ENCODE data around the gene TEAD1.

The TEAD1 gene

GRCh38 chr11:12768726-12769673, 94.8 kb downstream of the TEAD1 start:
- H3K4me3 ChIP-seq (ENCODE audit: low read length): no peak overlapping the region
- no peak for TF ChIP-seq CTCF (conservative IDR thresholded peaks at IDR 0.05; ENCODE audit: low read length)
- DNase-seq (ENCODE audit: low read depth): no peak

- DNase-seq (ENCODE audit: low read depth): peak; percentile 89
- TF ChIP-seq CTCF (conservative IDR thresholded peaks at IDR 0.05; ENCODE audit: low read length): no peak
- H3K4me3 ChIP-seq (ENCODE audit: low read length): no peak overlapping the region
Observed at GRCh38 chr11:12769834-12770345, 95.7 kb downstream of the TEAD1 start.

GRCh38 chr11:12770435-12770834, 96.2 kb downstream of the TEAD1 start:
- H3K4me3 ChIP-seq (ENCODE audit: low read length): no peak overlapping the region
- DNase-seq (ENCODE audit: low read depth): no peak
- no peak for TF ChIP-seq CTCF (conservative IDR thresholded peaks at IDR 0.05; ENCODE audit: low read length)

GRCh38 chr11:12770966-12771597, 96.9 kb downstream of the TEAD1 start:
- H3K4me3 ChIP-seq (ENCODE audit: low read length): no peak overlapping the region
- no peak for TF ChIP-seq CTCF (conservative IDR thresholded peaks at IDR 0.05; ENCODE audit: low read length)
- DNase-seq (ENCODE audit: low read depth): no peak

GRCh38 chr11:12771875-12772274, 97.7 kb downstream of the TEAD1 start:
- peak; percentile 54 for DNase-seq (ENCODE audit: low read depth)
- no peak overlapping the region for H3K4me3 ChIP-seq (ENCODE audit: low read length)
- TF ChIP-seq CTCF (conservative IDR thresholded peaks at IDR 0.05; ENCODE audit: low read length): no peak

- H3K4me3 ChIP-seq (ENCODE audit: low read length): no peak overlapping the region
- DNase-seq (ENCODE audit: low read depth): no peak
- no peak for TF ChIP-seq CTCF (conservative IDR thresholded peaks at IDR 0.05; ENCODE audit: low read length)
Observed at GRCh38 chr11:12772324-12772723, 98.1 kb downstream of the TEAD1 start.

All from AG10803 (cell line).